Stimulated activated CD4-positive, alpha-beta T cell treated with anti-CD3 and anti-CD28 coated beads, Interleukin-15, amount 100 ng/mL, for 24 hours (primary cell): Measurements from ENCODE around the gene PATJ.

Experiments used
- DNase-seq: peaks from one replicate; pipeline ENCODE4 v3.0.0-alpha.2; 2020

The PATJ gene

DNA sequence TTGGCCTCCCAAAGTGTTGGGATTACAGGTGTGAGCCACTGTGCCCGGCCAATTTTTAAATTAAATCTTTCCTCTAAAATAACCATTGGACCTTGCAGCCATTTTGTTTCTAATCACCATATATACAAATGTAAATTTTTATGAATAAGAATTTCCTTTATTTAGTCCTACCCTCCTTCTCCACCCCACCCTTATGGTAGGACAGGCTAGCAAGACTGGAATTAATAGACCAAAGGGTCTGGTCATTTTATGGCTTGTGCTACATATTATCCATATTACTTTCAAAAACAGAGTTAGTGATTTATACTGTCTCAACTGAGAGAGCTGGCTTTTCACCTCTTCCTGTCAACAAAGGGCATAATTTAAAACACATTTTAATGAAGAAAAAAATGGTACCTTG is 478.9 kb downstream of the PATJ start:
- DNase-seq: no peak

GRCh38 chr1:62222321-62222720 is 480.0 kb downstream of the PATJ start:
- no peak for DNase-seq

DNA sequence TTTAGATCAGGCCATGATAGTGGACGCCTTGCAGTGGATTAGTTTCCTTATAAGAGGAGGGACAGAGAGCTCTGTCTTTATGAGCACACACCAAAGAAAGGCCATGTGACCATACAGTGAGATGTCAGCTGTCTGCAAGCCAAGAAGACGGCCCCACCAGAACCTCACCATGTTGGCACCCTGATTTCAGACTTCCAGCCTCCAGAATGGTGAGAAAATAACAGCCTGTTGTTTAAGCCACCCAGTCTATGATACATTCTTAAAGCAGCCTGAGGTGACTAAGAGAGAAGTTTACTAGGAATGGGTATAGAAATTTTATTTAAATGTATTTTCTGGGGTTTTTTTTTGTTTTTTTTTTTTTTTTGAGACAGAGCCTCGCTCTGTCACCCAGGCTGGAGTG is 481.9 kb downstream of the PATJ start:
- no peak for DNase-seq

GRCh38 chr1:62227496-62227895 is 485.2 kb downstream of the PATJ start:
- DNase-seq: no peak
